Loucy (cell line): ENCODE data around the gene SHISA5.

ENCODE experiments used
- EZH2phosphoT487 ChIP-seq: fragments of 200-600 bp; IDR thresholded peaks from 2 replicates; pipeline ENCODE4 v1.6.1; 2018; ENCODE audit warnings: antibody characterized with exemption, mild to moderate bottlenecking, moderate library complexity, borderline replicate concordance
- TF ChIP-seq, protein P1 (sequence below): fragments of 200-600 bp; sonication (generic); conservative IDR thresholded peaks from 2 replicates; pipeline ENCODE4 v1.5.1; 2014; ENCODE audit warnings: mild to moderate bottlenecking, antibody characterized with exemption, low read length

DNA sequence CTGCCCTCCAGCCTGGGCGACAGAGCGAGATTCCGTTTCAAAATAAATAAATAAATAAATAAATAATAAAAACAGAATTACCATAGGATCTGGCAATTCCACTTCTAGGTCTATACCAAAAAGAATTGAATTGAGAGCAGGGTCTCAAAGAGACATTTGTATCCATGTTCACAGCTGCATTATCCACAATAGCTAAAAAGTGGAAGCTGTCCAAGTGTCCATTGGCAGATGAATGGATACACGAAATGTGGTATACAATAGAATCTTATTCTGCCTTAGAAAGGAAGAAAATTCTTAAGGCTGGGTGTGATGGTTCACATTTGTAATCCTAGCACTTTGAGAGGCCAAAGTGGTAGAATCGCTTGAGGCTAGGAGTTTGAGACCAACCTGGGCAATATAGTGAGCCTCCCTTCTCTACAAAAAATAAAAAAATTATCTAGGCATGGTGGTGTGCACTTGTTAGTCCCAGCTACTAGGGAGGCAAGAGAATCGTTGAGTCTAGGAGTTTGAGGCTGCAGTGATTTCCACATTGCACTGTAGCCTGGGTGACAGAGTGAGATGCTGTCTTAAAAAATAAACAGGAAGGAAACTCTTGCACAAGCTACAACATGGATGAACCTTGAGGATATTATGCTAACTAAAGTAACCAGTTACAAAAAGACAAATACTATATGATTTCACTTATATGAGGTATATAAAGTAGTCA is 28.4 kb upstream of the SHISA5 start:
- TF ChIP-seq, protein P1, sequence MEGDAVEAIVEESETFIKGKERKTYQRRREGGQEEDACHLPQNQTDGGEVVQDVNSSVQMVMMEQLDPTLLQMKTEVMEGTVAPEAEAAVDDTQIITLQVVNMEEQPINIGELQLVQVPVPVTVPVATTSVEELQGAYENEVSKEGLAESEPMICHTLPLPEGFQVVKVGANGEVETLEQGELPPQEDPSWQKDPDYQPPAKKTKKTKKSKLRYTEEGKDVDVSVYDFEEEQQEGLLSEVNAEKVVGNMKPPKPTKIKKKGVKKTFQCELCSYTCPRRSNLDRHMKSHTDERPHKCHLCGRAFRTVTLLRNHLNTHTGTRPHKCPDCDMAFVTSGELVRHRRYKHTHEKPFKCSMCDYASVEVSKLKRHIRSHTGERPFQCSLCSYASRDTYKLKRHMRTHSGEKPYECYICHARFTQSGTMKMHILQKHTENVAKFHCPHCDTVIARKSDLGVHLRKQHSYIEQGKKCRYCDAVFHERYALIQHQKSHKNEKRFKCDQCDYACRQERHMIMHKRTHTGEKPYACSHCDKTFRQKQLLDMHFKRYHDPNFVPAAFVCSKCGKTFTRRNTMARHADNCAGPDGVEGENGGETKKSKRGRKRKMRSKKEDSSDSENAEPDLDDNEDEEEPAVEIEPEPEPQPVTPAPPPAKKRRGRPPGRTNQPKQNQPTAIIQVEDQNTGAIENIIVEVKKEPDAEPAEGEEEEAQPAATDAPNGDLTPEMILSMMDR = no peak
- TF ChIP-seq EZH2phosphoT487 = no peak
